Head of caudate nucleus (tissue), 42 donors: ENCODE measurements around the gene CXCR4.

ENCODE experiments used
- DNase-seq, 42 donors: peaks; one replicate each; pipeline versions ENCODE4 v3.0.0 to v3.0.0-alpha.2; 2020 to 2021; ENCODE audit warnings: mixed read lengths in 7 of 42
- intact Hi-C: fragments of 100-400 bp; cut with DNase I; formaldehyde crosslinking; loops from one replicate; pipeline ENCODE4 v1.15.0; 2022

Gene CXCR4

GRCh38 chr2:136118819-136119716 is 1.1 kb upstream of the CXCR4 start:
- intact Hi-C loops: loop anchor here (10.0 kb wide), 1 partner anchor 94 kb away; no protein-coding TSS in a partner anchor
- DNase-seq: peak in 36 of 42 donors; percentile 19 to 72 (median 44)

- peak in 41 of 42 donors; percentile 22 to 80 (median 55) for DNase-seq
- intact Hi-C loops: loop anchor here (10.0 kb wide), 1 partner anchor 93 kb away; no protein-coding TSS in a partner anchor
These were observed 533 bp downstream of the CXCR4 start for GRCh38 chr2:136117391-136117841.

- intact Hi-C loops: loop anchor here (10.0 kb wide), 1 partner anchor 92 kb away; no protein-coding TSS in a partner anchor
- DNase-seq: peak in 28 of 42 donors; percentile 13 to 67 (median 28)
These were observed 1.0 kb downstream of the CXCR4 start for GRCh38 chr2:136116813-136117390.

GRCh38 chr2:136116151-136116812 is 1.7 kb downstream of the CXCR4 start:
- DNase-seq: peak in 5 of 42 donors; percentile 5 to 48 (median 18)
- intact Hi-C loops: loop anchor here (10.0 kb wide), 1 partner anchor 91 kb away; no protein-coding TSS in a partner anchor

- intact Hi-C loops: loop anchor here (10.0 kb wide), 1 partner anchor 90 kb away; no protein-coding TSS in a partner anchor
- no peak for DNase-seq
These were observed 2.7 kb downstream of the CXCR4 start for GRCh38 chr2:136115183-136115761.

GRCh38 chr2:136114382-136114781 is 3.6 kb downstream of the CXCR4 start:
- no peak for DNase-seq
- intact Hi-C loops: loop anchor here (10.0 kb wide), 1 partner anchor 90 kb away; no protein-coding TSS in a partner anchor

- DNase-seq: no peak
- intact Hi-C loops: loop anchor here (10.0 kb wide), 1 partner anchor 89 kb away; no protein-coding TSS in a partner anchor
These were observed 4.6 kb downstream of the CXCR4 start for GRCh38 chr2:136113209-136113971.

- peak in 41 of 42 donors; percentile 19 to 86 (median 63) for DNase-seq
These were observed 5.4 kb downstream of the CXCR4 start for GRCh38 chr2:136112317-136113208.

GRCh38 chr2:136111711-136112110 is 6.2 kb downstream of the CXCR4 start:
- no peak for DNase-seq
- intact Hi-C loops: loop anchor here (10.0 kb wide), 1 partner anchor 87 kb away; no protein-coding TSS in a partner anchor

More at GRCh38 chr2:136112317-136113208, 5.4 kb downstream of the CXCR4 start:
- intact Hi-C loops: loop anchor here (10.0 kb wide), 1 partner anchor 88 kb away; no protein-coding TSS in a partner anchor

- intact Hi-C loops: loop anchor here (10.0 kb wide), 1 partner anchor 86 kb away; no protein-coding TSS in a partner anchor
These were observed 7.4 kb downstream of the CXCR4 start for GRCh38 chr2:136110526-136110925.

GRCh38 chr2:136108463-136108862 is 9.5 kb downstream of the CXCR4 start:
- intact Hi-C loops: no loop called here
- DNase-seq: no peak

More at GRCh38 chr2:136110526-136110925, 7.4 kb downstream of the CXCR4 start:
- no peak for DNase-seq

GRCh38 chr2:136107051-136108033 is 10.6 kb downstream of the CXCR4 start:
- intact Hi-C loops: no loop called here
- DNase-seq: no peak

- intact Hi-C loops: no loop called here
- no peak for DNase-seq
These were observed 11.4 kb downstream of the CXCR4 start for GRCh38 chr2:136106505-136106904.

GRCh38 chr2:136104977-136105376 is 13.0 kb downstream of the CXCR4 start:
- no peak for DNase-seq
- intact Hi-C loops: no loop called here

GRCh38 chr2:136101042-136101441 is 16.9 kb downstream of the CXCR4 start:
- intact Hi-C loops: no loop called here
- no peak for DNase-seq

- no peak for DNase-seq
- intact Hi-C loops: no loop called here
These were observed 19.5 kb downstream of the CXCR4 start for GRCh38 chr2:136098441-136098840.
